ENCODE results near the gene COX6A1. TPM values are rescaled to one million over a fixed set of nuclear protein-coding genes. Genes with fewer than 3 reads are reported as not detected.

Gene COX6A1
- total and polyA plus RNA-seq, 2 of the 13 experiments (the other 11 are each of a cell fraction or from before 2014, with no cell fraction given), result 542 to 673 TPM

GRCh38 chr12:120469450-120470149, 31.7 kb downstream of the COX6A1 start, which contains the start of gene SRSF9 (continued):
- TF ChIP-seq ZBTB26 (CRISPR knock-in tag; IDR thresholded peaks at IDR 0.05; ENCODE audit: borderline replicate concordance) (no peak), LCORL (IDR thresholded peaks at IDR 0.05) (no peak), LCORL (CRISPR knock-in tag; IDR thresholded peaks at IDR 0.05) (peak; percentile 80), PHF5A (CRISPR knock-in tag; IDR thresholded peaks at IDR 0.05; ENCODE audit: low read depth, unreplicated experiment) (no peak), IRF9 (CRISPR knock-in tag; IDR thresholded peaks at IDR 0.05; ENCODE audit: borderline replicate concordance) (peak; percentile 29; the same call in 1 of the 2 replicates), ZNF780A (CRISPR knock-in tag; IDR thresholded peaks at IDR 0.05) (no peak), NFYB (CRISPR knock-in tag; IDR thresholded peaks at IDR 0.05) (0 out of 2 replicates have a peak, but pooled peaks have one; percentile 13), HES4 (CRISPR knock-in tag; IDR thresholded peaks at IDR 0.05; ENCODE audit: borderline replicate concordance) (peak; percentile 90), NFE2L2 (IDR thresholded peaks at IDR 0.05; ENCODE audit: low read length) (no peak), MBNL3 (CRISPR knock-in tag; conservative IDR thresholded peaks at IDR 0.05) (no peak), IKZF4 (CRISPR knock-in tag; IDR thresholded peaks at IDR 0.05; ENCODE audit: borderline replicate concordance, low read depth, not compliant biosample characterization) (no peak), TAF1 (CRISPR knock-in tag; IDR thresholded peaks at IDR 0.05) (peak; percentile 70), TMF1 (CRISPR knock-in tag; IDR thresholded peaks at IDR 0.05; ENCODE audit: low read depth) (0 out of 2 replicates have a peak, but pooled peaks have one; percentile 87), ZNF205 (CRISPR knock-in tag; IDR thresholded peaks at IDR 0.05) (peak; percentile 33; the same call in 1 of the 2 replicates), PAX8 (CRISPR knock-in tag; IDR thresholded peaks at IDR 0.05; ENCODE audit: borderline replicate concordance) (no peak), ISL2 (CRISPR knock-in tag; IDR thresholded peaks at IDR 0.05) (peak; percentile 58; the same call in 1 of the 2 replicates), ARNT2 (CRISPR knock-in tag; IDR thresholded peaks at IDR 0.05; ENCODE audit: low read depth) (peak; percentile 78), ELF1 (CRISPR knock-in tag; IDR thresholded peaks at IDR 0.05) (peak; percentile 88), ZNF775 (CRISPR knock-in tag; IDR thresholded peaks at IDR 0.05; ENCODE audit: borderline replicate concordance) (no peak), SNAPC2 (CRISPR knock-in tag; IDR thresholded peaks at IDR 0.05) (no peak)
- TF ChIP-seq, protein P1, sequence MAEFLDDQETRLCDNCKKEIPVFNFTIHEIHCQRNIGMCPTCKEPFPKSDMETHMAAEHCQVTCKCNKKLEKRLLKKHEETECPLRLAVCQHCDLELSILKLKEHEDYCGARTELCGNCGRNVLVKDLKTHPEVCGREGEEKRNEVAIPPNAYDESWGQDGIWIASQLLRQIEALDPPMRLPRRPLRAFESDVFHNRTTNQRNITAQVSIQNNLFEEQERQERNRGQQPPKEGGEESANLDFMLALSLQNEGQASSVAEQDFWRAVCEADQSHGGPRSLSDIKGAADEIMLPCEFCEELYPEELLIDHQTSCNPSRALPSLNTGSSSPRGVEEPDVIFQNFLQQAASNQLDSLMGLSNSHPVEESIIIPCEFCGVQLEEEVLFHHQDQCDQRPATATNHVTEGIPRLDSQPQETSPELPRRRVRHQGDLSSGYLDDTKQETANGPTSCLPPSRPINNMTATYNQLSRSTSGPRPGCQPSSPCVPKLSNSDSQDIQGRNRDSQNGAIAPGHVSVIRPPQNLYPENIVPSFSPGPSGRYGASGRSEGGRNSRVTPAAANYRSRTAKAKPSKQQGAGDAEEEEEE (CRISPR knock-in tag; IDR thresholded peaks at IDR 0.05; ENCODE audit: borderline replicate concordance), result no peak
- TF ChIP-seq, protein P2, sequence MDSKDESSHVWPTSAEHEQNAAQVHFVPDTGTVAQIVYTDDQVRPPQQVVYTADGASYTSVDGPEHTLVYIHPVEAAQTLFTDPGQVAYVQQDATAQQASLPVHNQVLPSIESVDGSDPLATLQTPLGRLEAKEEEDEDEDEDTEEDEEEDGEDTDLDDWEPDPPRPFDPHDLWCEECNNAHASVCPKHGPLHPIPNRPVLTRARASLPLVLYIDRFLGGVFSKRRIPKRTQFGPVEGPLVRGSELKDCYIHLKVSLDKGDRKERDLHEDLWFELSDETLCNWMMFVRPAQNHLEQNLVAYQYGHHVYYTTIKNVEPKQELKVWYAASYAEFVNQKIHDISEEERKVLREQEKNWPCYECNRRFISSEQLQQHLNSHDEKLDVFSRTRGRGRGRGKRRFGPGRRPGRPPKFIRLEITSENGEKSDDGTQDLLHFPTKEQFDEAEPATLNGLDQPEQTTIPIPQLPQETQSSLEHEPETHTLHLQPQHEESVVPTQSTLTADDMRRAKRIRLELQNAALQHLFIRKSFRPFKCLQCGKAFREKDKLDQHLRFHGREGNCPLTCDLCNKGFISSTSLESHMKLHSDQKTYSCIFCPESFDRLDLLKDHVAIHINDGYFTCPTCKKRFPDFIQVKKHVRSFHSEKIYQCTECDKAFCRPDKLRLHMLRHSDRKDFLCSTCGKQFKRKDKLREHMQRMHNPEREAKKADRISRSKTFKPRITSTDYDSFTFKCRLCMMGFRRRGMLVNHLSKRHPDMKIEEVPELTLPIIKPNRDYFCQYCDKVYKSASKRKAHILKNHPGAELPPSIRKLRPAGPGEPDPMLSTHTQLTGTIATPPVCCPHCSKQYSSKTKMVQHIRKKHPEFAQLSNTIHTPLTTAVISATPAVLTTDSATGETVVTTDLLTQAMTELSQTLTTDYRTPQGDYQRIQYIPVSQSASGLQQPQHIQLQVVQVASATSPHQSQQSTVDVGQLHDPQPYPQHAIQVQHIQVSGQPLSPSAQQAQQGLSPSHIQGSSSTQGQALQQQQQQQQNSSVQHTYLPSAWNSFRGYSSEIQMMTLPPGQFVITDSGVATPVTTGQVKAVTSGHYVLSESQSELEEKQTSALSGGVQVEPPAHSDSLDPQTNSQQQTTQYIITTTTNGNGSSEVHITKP (CRISPR knock-in tag; IDR thresholded peaks at IDR 0.05; ENCODE audit: low read depth), result peak; percentile 24; the same call in 1 of the 2 replicates

Measured in HepG2 (cell line).